RPMI7951 (cell line): ENCODE data around the gene WFDC10A. TPM values are rescaled to one million over a fixed set of nuclear protein-coding genes. Genes with fewer than 3 reads are reported as not detected.
"Not testable (repeated sequence)": the region's sequence is repeated elsewhere in the genome, so short reads cannot be mapped to it uniquely, and the experiment has no call there.

Source experiments
- DNase-seq: peaks from one replicate; pipeline ENCODE4 v3.0.0-alpha.2; 2012; ENCODE audit warnings: low read depth
- total RNA-seq: library from RNA; depleted of rRNA; stranded (reverse); fragments of >200 nt; shearing (Covaris generic); gene quantifications from 2 replicates; pipeline ENCODE4 v1.2.3, GENCODE V29; 2014; rRNA removed

The WFDC10A gene
- total RNA-seq = not detected in 2 replicates

- DNase-seq = peak; percentile 77
Measured at GRCh38 chr20:45629496-45630100, at the start of gene WFDC10A. WFDC10A (plus strand) TSS chr20:45629739; CDS start chr20:45629814, 75 bp downstream.

- no peak for DNase-seq
Measured at GRCh38 chr20:45581702-45582101, 47.8 kb upstream of the WFDC10A start.

DNA sequence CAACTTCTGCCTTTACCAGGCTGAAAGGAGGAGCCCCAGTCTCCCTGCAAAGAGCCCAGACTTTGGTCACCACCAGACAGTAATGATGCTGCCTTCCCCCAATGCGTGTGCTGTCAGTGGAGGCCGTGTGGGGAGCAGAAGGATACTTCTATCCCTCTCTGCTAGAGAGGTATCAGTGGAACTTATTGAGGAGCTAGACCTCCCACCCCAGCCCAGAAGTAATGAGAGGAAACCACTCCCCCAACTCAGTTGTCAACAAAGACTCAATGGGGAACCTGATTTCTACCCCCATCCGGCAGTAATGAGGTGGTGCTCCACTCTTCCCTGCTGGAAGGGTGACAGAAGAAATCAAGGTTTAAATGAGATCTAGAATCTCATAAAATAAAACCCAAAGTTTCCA, 46.0 kb upstream of the WFDC10A start:
- no peak for DNase-seq

DNA sequence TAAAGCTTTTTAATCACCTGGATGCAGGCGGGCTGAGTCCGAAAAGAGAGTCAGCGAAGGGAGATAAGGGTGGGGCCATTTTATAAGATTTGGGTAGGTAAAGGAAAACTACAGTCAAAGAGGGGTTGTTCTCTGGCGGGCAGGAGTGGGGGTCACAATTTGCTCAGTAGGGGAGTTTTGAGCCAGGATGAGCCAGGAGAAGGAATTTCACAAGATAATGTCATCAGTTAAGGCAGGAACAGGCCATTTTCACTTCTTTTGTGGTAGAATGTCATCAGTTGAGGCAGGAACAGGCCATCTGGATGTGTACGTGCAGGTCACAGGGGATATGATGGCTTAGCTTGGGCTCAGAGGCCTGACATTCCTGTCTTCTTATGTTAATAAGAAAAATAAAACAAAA, 45.2 kb upstream of the WFDC10A start:
- DNase-seq = not testable (repeated sequence)

- peak; percentile 47 for DNase-seq
Measured at GRCh38 chr20:45585986-45586385, 43.6 kb upstream of the WFDC10A start.

DNA sequence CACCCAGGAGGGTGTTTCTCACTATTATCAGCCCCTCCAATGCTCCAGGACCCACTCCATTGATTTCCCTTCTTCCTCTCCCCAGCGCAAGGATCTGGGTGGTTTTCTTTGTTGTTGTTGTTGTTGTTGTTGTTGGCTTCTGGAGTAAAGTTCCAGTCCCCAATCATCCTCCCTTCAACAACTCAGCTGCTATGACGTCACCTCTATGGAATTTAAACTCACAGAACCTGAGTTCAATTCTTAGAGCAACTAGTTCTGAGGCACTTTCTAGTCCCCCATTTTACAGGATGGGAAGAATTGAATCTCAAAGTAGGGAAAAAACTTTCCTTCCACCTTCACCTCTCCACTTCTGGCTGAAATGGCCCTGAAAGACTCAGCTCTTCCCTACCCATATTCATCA, 40.7 kb upstream of the WFDC10A start:
- DNase-seq = peak; percentile 14

DNA sequence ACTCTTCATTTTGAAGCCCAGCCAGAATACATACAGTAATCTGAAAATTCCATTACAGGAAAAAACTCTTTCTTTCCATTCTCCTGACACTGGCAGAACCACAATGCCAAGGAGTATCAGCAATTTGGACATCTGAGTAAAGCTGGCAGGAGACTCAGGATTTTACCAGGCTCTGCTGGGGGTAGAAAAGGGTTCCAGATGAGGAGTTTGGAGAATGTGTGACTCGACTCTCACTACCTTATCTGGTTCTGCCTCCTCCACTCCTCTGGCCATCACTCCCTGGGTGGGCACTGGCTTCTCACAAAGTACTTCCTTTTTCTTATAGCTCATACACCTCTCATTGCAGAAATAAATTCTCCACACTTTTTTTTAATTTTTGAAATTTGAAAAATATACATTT, 39.8 kb upstream of the WFDC10A start:
- DNase-seq = no peak

DNA sequence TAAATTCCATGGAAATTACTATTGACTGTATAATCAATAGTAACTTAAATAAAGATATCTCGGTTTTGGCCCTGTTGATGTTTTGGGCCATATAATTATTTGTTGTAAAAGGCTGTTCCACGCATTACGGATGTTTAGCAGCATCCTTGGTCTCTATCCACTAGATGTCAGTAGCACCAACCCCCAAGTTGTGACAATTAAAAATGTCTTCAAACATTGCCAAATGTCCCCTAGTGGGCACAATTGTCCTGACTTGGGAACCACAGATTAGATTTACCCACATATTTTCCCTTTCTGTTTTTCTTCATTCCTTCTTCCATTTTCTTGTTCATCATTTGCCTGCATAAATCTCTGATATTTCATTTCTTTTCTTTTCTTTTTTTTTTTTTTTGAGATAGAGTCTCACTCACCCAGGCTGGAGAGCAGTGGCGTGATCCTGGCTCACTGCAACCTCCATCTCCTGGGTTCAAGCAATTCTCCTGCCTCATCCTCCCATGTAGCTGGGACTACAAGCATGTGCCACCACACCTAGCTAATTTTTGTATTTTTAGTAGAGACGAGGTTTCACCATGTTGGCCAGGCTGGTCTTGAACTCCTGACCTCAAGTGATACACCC, 36.9 kb upstream of the WFDC10A start:
- DNase-seq = peak; percentile 79

DNA sequence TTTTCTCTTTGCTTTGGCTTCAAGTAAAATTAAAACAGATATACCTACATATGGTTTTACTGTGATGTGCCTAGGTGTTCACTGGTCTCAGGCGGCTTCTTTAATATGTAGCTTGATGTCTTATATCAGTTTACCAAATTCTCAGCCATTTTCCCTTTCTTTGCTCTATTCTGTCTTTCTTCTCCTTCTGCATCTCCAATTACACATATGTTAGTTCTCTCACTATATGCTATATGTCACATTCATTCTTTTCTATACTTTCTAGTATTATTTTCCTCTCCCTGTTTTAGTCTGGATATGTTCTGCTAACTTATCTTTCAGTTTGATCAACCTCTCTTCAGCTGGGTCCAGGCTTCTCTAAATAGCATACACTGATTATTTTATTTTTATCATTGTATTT, 36.0 kb upstream of the WFDC10A start:
- DNase-seq = no peak

- DNase-seq = no peak
Measured at GRCh38 chr20:45595235-45595634, 34.3 kb upstream of the WFDC10A start.

DNA sequence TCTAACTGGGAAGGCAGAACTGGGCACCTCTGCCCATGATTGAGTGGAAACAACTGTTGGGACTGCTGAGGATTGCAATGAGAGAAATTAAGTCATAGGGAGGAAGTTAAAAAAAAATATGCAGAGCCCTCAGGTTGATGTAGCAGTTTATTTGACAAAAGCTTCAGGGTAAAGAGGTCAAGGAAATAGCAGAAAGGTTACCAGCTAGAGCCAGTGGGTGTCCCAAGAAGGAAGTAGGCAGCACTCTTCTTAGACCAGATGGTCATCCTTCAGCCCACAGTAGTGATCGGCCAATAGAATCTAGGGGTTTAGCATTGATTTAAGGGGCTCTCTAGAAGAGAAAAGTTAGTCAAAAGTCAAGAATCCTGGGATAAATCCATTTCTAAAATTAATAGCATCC, 21.7 kb upstream of the WFDC10A start:
- no peak for DNase-seq

GRCh38 chr20:45611054-45611453, 18.5 kb upstream of the WFDC10A start:
- DNase-seq = peak; percentile 85

GRCh38 chr20:45612314-45612713, 17.2 kb upstream of the WFDC10A start:
- DNase-seq = no peak

GRCh38 chr20:45617591-45617990, 11.9 kb upstream of the WFDC10A start:
- no peak for DNase-seq

GRCh38 chr20:45621593-45621992, 7.9 kb upstream of the WFDC10A start:
- no peak for DNase-seq

- DNase-seq = no peak
Measured at GRCh38 chr20:45626540-45626939, 3.0 kb upstream of the WFDC10A start.

DNA sequence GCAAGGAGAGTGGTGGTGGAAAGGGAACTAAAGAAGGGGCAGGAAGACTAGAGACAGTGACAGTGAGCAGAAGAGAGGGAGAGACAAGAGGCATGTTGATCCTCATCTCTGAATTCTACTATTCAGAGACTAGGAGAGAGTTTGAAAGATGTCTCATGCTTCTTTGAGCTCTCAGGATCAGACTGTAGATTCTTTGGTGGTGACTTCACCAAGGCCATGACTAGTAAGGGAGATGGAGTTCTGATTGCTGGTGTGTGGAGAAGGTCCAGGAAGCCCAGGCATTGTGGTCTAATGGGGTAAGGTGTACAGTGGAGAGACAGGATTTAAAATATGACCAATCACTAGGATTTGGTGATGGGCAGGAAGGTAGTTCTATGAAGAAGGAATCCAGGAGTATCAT, 832 bp downstream of the WFDC10A start:
- no peak for DNase-seq

DNA sequence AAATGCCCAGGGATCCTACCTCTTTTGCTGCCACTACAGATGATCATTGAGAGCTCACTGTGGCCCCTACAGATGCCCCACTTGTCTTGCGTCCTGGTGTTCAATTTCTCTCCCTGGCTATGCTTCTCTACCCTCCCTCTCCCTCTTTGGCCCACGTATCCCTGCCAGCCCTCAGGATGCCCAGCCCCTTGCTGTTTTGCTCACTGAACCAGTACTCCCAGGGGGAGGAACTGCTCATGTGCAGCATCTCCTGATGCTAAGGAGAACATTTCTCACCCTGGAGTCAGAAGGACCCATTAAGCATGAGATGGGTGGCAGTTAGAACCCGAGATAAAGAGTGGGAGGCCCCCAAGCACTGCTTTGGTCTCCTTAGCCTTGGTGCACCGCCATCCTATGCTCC, 1.6 kb downstream of the WFDC10A start, which contains the start of gene WFDC9:
WFDC9 (minus strand) TSS at position 101 of the 400 bp plus-strand sequence. CDS start 21,103 bp downstream, outside the sequence.
- DNase-seq = no peak

DNA sequence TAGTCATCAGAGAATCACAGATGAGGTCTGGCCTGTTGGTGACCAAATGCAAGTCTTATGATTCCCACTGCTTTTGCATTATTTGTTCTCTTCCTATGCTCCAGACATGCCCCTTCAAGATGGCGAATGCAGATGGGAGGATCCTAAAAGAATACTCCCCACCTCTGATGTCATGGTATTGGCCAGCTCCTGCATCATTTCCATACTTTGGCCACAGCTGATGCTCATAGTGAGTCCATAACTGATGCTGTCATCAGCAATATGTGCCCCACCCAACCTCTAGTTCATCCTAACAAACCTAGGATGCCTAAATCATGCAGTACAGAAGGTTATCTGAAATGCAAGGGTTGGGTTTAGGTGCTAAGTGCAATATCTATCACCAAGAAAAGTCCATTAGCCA, 7.0 kb downstream of the WFDC10A start:
- DNase-seq = no peak

- DNase-seq = no peak
Measured at GRCh38 chr20:45639687-45640086, 10.1 kb downstream of the WFDC10A start.

DNA sequence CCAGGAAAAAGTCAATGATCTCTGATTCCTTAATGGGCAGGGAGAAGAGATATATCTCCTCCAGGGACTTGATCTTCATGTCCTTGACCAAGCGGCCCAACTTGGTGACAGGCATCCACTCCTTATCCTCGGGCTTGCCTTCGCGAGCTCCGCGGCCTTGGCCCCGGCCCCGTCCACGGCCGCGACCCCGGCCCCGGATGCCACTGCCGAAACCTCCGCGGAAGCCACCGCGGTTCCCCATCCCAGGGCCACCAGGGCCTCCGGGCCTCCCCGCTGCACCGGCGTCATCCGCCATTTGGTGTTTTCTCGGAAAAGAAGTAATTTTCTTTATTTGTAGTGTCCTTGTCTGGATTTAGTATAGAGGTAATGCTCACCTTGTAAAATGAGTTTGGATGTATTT, 11.5 kb downstream of the WFDC10A start:
- not testable (repeated sequence) for DNase-seq

DNA sequence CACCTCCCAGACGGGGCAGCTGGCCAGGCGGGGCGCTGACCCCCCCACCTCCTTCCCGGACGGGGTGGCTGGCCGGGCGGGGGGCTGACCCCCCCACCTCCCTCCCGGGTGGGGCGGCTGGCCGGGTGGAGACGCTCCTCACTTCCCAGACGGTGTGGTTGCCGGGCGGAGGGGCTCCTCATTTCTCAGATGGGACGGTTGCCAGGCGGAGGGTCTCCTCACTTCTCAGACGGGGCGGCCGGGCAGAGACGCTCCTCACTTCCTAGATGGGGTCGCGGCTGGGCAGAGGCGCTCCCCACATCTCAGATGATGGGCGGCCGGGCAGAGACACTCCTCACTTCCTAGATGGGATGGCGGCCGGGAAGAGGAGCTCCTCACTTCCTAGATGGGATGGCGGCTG, 16.3 kb downstream of the WFDC10A start:
- DNase-seq = not testable (repeated sequence)

DNA sequence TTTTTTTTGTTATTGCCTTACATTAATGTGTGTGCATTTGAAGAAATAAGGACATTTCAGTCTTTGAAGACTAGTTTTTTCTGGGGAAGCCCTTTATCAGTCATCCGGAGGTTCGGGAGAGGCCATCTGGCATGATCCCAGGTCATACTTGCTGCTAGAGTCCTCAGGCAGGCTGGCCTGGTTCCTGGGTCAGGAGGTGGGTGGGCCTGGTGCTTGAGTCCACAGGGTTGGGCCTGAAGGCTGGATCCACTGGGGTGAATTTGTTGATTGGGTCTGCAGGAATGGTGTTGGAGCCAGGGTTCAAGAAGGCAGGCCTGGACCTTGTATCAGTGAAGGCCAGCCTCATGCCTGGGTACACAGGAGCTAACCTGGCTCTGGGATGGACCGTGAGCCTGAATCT, 17.3 kb downstream of the WFDC10A start:
- no peak for DNase-seq
